ENCODE data around the gene NPC1L1.

DNA sequence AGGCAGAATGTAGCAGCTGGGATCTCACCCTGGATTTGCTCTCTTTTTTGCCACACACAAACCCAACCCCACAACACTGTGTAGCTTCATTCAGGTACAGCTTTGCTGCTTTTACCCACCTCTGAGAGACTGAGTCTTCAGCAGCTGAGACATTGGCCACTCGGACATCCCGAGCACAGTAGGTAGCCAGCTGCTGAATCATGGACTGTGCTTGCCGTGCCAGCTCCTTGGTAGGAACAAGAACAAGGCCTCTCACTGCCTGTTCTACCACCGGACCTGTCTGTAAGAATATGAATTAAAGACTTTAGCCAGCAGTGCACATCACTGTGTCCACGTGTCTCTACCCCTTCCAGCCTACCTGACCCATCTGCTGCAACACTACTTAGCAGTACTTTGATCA lies 31.6 kb upstream of the NPC1L1 start:
- no peak for TF ChIP-seq POLR2A (IDR thresholded peaks at IDR 0.05)
- no peak for TF ChIP-seq CTCF (IDR thresholded peaks at IDR 0.05)
- TF ChIP-seq EP300 (IDR thresholded peaks at IDR 0.05) = no peak

Data from ovary (tissue), 3 donors.